Loucy (cell line): Measurements from ENCODE around the gene NEIL3.

Experiments used
- H2AFZ ChIP-seq: fragments of 200-600 bp; sonication (generic); 2 replicates; pipeline ENCODE4 v1.6.0; 2016; ENCODE audit warnings: antibody characterized with exemption, mild to moderate bottlenecking, low read length, moderate library complexity
- H3F3A ChIP-seq: fragments of 200-600 bp; 2 replicates; pipeline ENCODE4 v1.6.0; 2016; ENCODE audit warnings: antibody characterized with exemption, low read depth, mild to moderate bottlenecking
- H3K27me3 ChIP-seq: fragments of 200-600 bp; sonication (generic); 2 replicates; pipeline ENCODE4 v1.6.1; 2014; ENCODE audit warnings: low read length, mild to moderate bottlenecking; ENCODE audit not compliant: insufficient read depth, poor library complexity, severe bottlenecking
- H3K36me3 ChIP-seq: fragments of 200-600 bp; sonication (generic); 2 replicates; pipeline ENCODE4 v1.6.1; 2016; ENCODE audit warnings: low read length; ENCODE audit not compliant: insufficient read depth
- H3K4me1 ChIP-seq: fragments of 200-600 bp; sonication (generic); 2 replicates; pipeline ENCODE4 v1.5.1; 2014; ENCODE audit warnings: low read length, mild to moderate bottlenecking; ENCODE audit not compliant: insufficient read depth, poor library complexity, severe bottlenecking
- H3K4me2 ChIP-seq: fragments of 200-600 bp; sonication (generic); 2 replicates; pipeline ENCODE4 v1.6.0; 2014; ENCODE audit warnings: antibody characterized with exemption, low read length, low read depth, mild to moderate bottlenecking; ENCODE audit not compliant: poor library complexity, severe bottlenecking
- H3K4me3 ChIP-seq: fragments of 200-600 bp; sonication (generic); 2 replicates; pipeline ENCODE4 v1.5.1; 2014; ENCODE audit warnings: low read length, mild to moderate bottlenecking, mixed read lengths; ENCODE audit not compliant: poor library complexity, severe bottlenecking
- H3K79me2 ChIP-seq: fragments of 200-600 bp; sonication (generic); 2 replicates; pipeline ENCODE4 v1.6.1; 2014; ENCODE audit warnings: low read length; ENCODE audit not compliant: insufficient read depth
- H3K9ac ChIP-seq: fragments of 200-600 bp; sonication (generic); 2 replicates; pipeline ENCODE4 v1.6.0; 2014; ENCODE audit warnings: mild to moderate bottlenecking, low read depth, low read length, moderate library complexity; ENCODE audit not compliant: poor library complexity, severe bottlenecking
- H3K9me2 ChIP-seq: fragments of 200-600 bp; sonication (generic); replicated peaks from 2 replicates; pipeline ENCODE4 v1.6.1; 2016; ENCODE audit warnings: low read depth, low read length, mixed read lengths
- H3K9me3 ChIP-seq: fragments of 200-600 bp; sonication (generic); 2 replicates; pipeline ENCODE4 v1.6.1; 2014; ENCODE audit warnings: mild to moderate bottlenecking, antibody characterized with exemption, low read length, low read depth; ENCODE audit not compliant: insufficient read depth
- H4K20me1 ChIP-seq: fragments of 200-600 bp; sonication (generic); 2 replicates; pipeline ENCODE4 v1.6.0; 2014; ENCODE audit warnings: antibody characterized with exemption, low read length, mild to moderate bottlenecking; ENCODE audit not compliant: insufficient read depth, poor library complexity, severe bottlenecking
- CTCF ChIP-seq: fragments of 200-600 bp; sonication (generic); conservative IDR thresholded peaks from 2 replicates; pipeline ENCODE4 v1.5.1; 2014; ENCODE audit warnings: mild to moderate bottlenecking, antibody characterized with exemption, low read length
- EZH2phosphoT487 ChIP-seq: fragments of 200-600 bp; IDR thresholded peaks from 2 replicates; pipeline ENCODE4 v1.6.1; 2018; ENCODE audit warnings: antibody characterized with exemption, mild to moderate bottlenecking, moderate library complexity, borderline replicate concordance

NEIL3 gene

GRCh38 chr4:177371461-177371860, 61.8 kb downstream of the NEIL3 start:
- Histone ChIP-seq H3K4me3 (no peak overlapping the region), H3K36me3 (no peaks in the 10 kb centered on the region), H3K79me2 (no peaks in the 10 kb centered on the region), H3K4me1 (no peaks in the 10 kb centered on the region), H3K27me3 (no peaks in the 10 kb centered on the region), H3K4me2 (no peak overlapping the region), H3K9me3 (no peaks in the 10 kb centered on the region), H3F3A (no peaks in the 10 kb centered on the region), H2AFZ (no peak overlapping the region), H3K9me2 (no peaks in the 10 kb centered on the region), H4K20me1 (no peaks in the 10 kb centered on the region), H3K9ac (no peak overlapping the region)
- TF ChIP-seq CTCF: no peak
- no peak for TF ChIP-seq EZH2phosphoT487

DNA sequence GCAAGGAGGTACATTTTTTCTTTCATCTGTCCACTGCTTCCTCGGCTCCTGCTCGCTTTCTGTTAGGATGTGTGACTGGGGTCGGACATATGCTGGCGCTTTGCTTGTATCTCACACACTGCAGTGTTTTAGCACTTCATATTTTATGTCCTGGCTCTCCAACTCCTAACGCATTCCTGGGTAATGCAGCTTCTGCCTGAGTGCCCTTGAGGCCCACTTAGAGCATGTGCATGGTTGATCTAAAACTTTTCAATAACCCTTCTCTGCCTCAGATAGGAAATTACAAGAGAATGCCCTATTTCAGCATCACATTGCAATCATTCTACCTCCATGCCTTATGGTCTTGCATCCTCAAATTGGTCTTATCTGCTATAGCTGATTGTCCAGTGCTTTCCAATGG, 65.3 kb downstream of the NEIL3 start:
- TF ChIP-seq CTCF (no peak), EZH2phosphoT487 (no peak)
- no peak overlapping the region for H3K4me2 ChIP-seq
- H3K9me3 ChIP-seq: no peaks in the 10 kb centered on the region
- H3K27me3 ChIP-seq: no peaks in the 10 kb centered on the region
- H3K79me2 ChIP-seq: no peaks in the 10 kb centered on the region
- H3K4me3 ChIP-seq: no peak overlapping the region
- H3K36me3 ChIP-seq: no peaks in the 10 kb centered on the region
- H4K20me1 ChIP-seq: no peaks in the 10 kb centered on the region
- H3F3A ChIP-seq: no peaks in the 10 kb centered on the region
- H3K4me1 ChIP-seq: no peaks in the 10 kb centered on the region
- H2AFZ ChIP-seq: no peak overlapping the region
- H3K9me2 ChIP-seq: no peaks in the 10 kb centered on the region
- H3K9ac ChIP-seq: no peak overlapping the region

DNA sequence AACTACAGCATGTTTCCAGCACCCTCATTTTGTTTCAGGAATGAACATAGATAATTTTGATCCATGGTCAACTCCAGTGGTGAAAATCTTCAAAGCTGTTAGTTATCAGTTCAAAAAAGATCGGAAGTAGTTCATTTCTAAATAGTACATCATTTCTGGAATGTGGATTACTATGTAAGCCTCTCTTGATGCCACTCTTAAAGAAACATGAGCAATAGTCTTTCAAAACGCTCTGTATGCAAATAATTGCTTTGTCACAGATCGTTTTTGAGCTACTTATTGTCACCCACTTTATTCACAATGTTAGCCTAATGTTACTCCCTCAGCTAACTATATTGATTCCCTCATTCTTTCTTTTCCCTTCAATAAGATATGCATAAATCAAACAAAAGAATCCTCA, 65.7 kb downstream of the NEIL3 start:
- TF ChIP-seq EZH2phosphoT487 (no peak), CTCF (no peak)
- Histone ChIP-seq H3K9me2 (no peaks in the 10 kb centered on the region), H3K9ac (no peak overlapping the region), H3F3A (no peaks in the 10 kb centered on the region), H3K27me3 (no peaks in the 10 kb centered on the region), H3K4me3 (no peak overlapping the region), H3K4me2 (no peak overlapping the region), H3K79me2 (no peaks in the 10 kb centered on the region), H2AFZ (no peak overlapping the region), H3K4me1 (no peaks in the 10 kb centered on the region), H4K20me1 (no peaks in the 10 kb centered on the region), H3K36me3 (no peaks in the 10 kb centered on the region), H3K9me3 (no peaks in the 10 kb centered on the region)
